ENCODE results near the gene PTPRM. TPM values are rescaled to one million over a fixed set of nuclear protein-coding genes. Genes with fewer than 3 reads are reported as not detected.

PTPRM gene
- total and polyA plus RNA-seq, 7 donors, result 3.9 to 151 (median 62.8) TPM

- Histone ChIP-seq H3K36me3 (no peaks in the 10 kb centered on the region), H3K4me1 (peaks cover 0 to 8% (median 2%) of the 10 kb centered on the region in 4 donors), H3K27ac (no peak overlapping the region), H3K27me3 (no peaks in the 10 kb centered on the region), H3K4me3 (no peak overlapping the region), H3K9me3 (no peaks in the 10 kb centered on the region)
- 79 to 91% methylated on average over 13 of the region's 13 CpGs for WGBS, 2 donors
- TF ChIP-seq CTCF (IDR thresholded peaks at IDR 0.05), result no peak
- TF ChIP-seq POLR2AphosphoS5 (IDR thresholded peaks at IDR 0.05), result no peak
- TF ChIP-seq POLR2A (IDR thresholded peaks at IDR 0.05), result no peak
- TF ChIP-seq EP300 (IDR thresholded peaks at IDR 0.05), result no peak
- DNase-seq, result no peak
- intact Hi-C loops (cut with DNase I), result no loop called here
Measured at GRCh38 chr18:7937268-7937667, 370.2 kb downstream of the PTPRM start.

GRCh38 chr18:7939521-7939920 lies 372.4 kb downstream of the PTPRM start:
- no peaks in the 10 kb centered on the region for H3K27me3 ChIP-seq
- WGBS, 2 donors, result 94 to 95% methylated on average over 5 of the region's 5 CpGs
- H3K4me3 ChIP-seq, result no peak overlapping the region
- peaks cover 0 to 8% (median 3%) of the 10 kb centered on the region in 4 donors for H3K4me1 ChIP-seq
- TF ChIP-seq EP300 (IDR thresholded peaks at IDR 0.05), result no peak
- TF ChIP-seq POLR2AphosphoS5 (IDR thresholded peaks at IDR 0.05), result no peak
- TF ChIP-seq POLR2A (IDR thresholded peaks at IDR 0.05), result no peak
- no peak for TF ChIP-seq CTCF (IDR thresholded peaks at IDR 0.05)
- no peaks in the 10 kb centered on the region for H3K36me3 ChIP-seq
- intact Hi-C loops (cut with DNase I), result no loop called here
- no peaks in the 10 kb centered on the region for H3K9me3 ChIP-seq
- DNase-seq, result no peak
- no peak overlapping the region for H3K27ac ChIP-seq

- 70 to 97% methylated on average over 5 of the region's 5 CpGs for WGBS, 2 donors
- no peak overlapping the region for H3K27ac ChIP-seq
- H3K36me3 ChIP-seq, result no peaks in the 10 kb centered on the region
- no peak for TF ChIP-seq EP300 (IDR thresholded peaks at IDR 0.05)
- no peak for TF ChIP-seq POLR2AphosphoS5 (IDR thresholded peaks at IDR 0.05)
- no peak for TF ChIP-seq POLR2A (IDR thresholded peaks at IDR 0.05)
- TF ChIP-seq CTCF (IDR thresholded peaks at IDR 0.05), result no peak
- H3K9me3 ChIP-seq, result no peaks in the 10 kb centered on the region
- intact Hi-C loops (cut with DNase I), result loop anchor here (5.0 to 10.0 kb wide), 2 partner anchors 373 to 444 kb away; partner anchors contain the start of gene PTPRM
- H3K27me3 ChIP-seq, result no peaks in the 10 kb centered on the region
- DNase-seq, result no peak
- peaks cover 0 to 11% (median 10%) of the 10 kb centered on the region in 4 donors for H3K4me1 ChIP-seq
- H3K4me3 ChIP-seq, result no peak overlapping the region
Measured at GRCh38 chr18:7940379-7940778, 373.3 kb downstream of the PTPRM start.

GRCh38 chr18:7940971-7941370 lies 373.9 kb downstream of the PTPRM start:
- Histone ChIP-seq H3K4me3 (no peak overlapping the region), H3K9me3 (no peaks in the 10 kb centered on the region), H3K27ac (no peak overlapping the region), H3K36me3 (no peaks in the 10 kb centered on the region), H3K27me3 (no peaks in the 10 kb centered on the region), H3K4me1 (peaks cover 0 to 17% (median 16%) of the 10 kb centered on the region in 4 donors)
- intact Hi-C loops (cut with DNase I), result loop anchor here (5.0 to 10.0 kb wide), 2 partner anchors 374 to 444 kb away; partner anchors contain the start of gene PTPRM
- TF ChIP-seq POLR2AphosphoS5 (IDR thresholded peaks at IDR 0.05), result no peak
- no peak for TF ChIP-seq POLR2A (IDR thresholded peaks at IDR 0.05)
- no peak for TF ChIP-seq CTCF (IDR thresholded peaks at IDR 0.05)
- TF ChIP-seq EP300 (IDR thresholded peaks at IDR 0.05), result no peak
- no peak for DNase-seq
- WGBS, 2 donors, result 77 to 84% methylated on average over 4 of the region's 4 CpGs

GRCh38 chr18:7941533-7941932 lies 374.4 kb downstream of the PTPRM start:
- Histone ChIP-seq H3K27ac (no peak overlapping the region), H3K9me3 (no peaks in the 10 kb centered on the region), H3K27me3 (no peaks in the 10 kb centered on the region), H3K4me3 (no peak overlapping the region), H3K4me1 (peaks cover 0 to 23% (median 21%) of the 10 kb centered on the region in 4 donors), H3K36me3 (no peaks in the 10 kb centered on the region)
- 18 to 68% methylated on average over 6 of the region's 6 CpGs for WGBS, 2 donors
- DNase-seq, result no peak
- TF ChIP-seq EP300 (IDR thresholded peaks at IDR 0.05), result no peak
- intact Hi-C loops (cut with DNase I), result loop anchor here (5.0 to 10.0 kb wide), 2 partner anchors 374 to 443 kb away; partner anchors contain the start of gene PTPRM

Measured in sigmoid colon (tissue), 7 donors.